Sciatic nerve (tissue), 2 donors: ENCODE measurements around the gene GPR119. TPM values are rescaled to one million over a fixed set of nuclear protein-coding genes. Genes with fewer than 3 reads are reported as not detected.
"Not testable (repeated sequence)": the region's sequence is repeated elsewhere in the genome, so short reads cannot be mapped to it uniquely, and the experiment has no call there.

Source experiments
- ATAC-seq: fragments of 200-7000 bp; cut with Tn5 transposase; one replicate; pipeline ENCODE4 v1.9.1; 2020; ENCODE audit warnings: mild to moderate bottlenecking, moderate library complexity
- DNase-seq: peaks from one replicate; pipeline ENCODE4 v3.0.0-alpha.2; 2020; ENCODE audit warnings: low spot score
- intact Hi-C: fragments of 100-400 bp; cut with DNase I; formaldehyde crosslinking; loops from one replicate; pipeline ENCODE4 v1.14.2; 2022
- total RNA-seq: library from RNA; stranded (reverse); fragmentation: NEBNext Ultra II Directional; extraction: Animal tissue kit (Norgen Biotek cat#: 25700); gene quantifications from one replicate; pipeline ENCODE4 v1.2.1, GENCODE V29; 2021
- donor health status: DM: no; HTN: no; CAD: no.
- donor health status: DM: no; HTN: no; CAD: no.

GPR119 gene
- not detected for total RNA-seq

DNA sequence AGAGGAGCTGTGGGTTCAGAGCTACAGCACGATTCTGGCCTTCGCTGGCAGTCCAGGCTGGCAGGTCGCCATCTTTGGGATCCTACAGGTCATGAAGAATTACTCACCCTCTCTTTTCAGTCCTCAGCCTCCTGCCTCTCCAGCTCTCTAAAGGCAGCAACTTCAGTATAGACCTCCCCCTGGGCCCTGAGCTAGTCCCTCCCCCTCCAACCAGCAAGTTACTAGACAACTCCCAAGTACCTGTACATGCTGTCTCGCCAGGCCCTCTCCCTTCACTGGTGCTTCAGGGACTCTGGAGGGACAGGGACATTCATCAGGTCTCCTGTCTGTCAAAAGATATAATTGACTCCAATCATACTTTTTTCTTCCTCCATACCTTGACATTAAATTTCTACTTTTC lies at the start of gene GPR119:
TSS of gene GPR119 (minus strand) at position 155 of the 400 bp plus-strand sequence. CDS start 227 bp downstream, outside the sequence.
- DNase-seq (no peak), ATAC-seq (no peak)
- intact Hi-C loops, result no loop called here

GRCh38 chrX:130429236-130429635 lies 43.8 kb upstream of the GPR119 start:
- intact Hi-C loops, DNase-seq, ATAC-seq: not testable (repeated sequence)

GRCh38 chrX:130426531-130426930 lies 41.1 kb upstream of the GPR119 start:
- intact Hi-C loops, result no loop called here
- DNase-seq (no peak), ATAC-seq (no peak)

GRCh38 chrX:130419263-130419662 lies 33.8 kb upstream of the GPR119 start:
- intact Hi-C loops, result no loop called here
- DNase-seq (no peak), ATAC-seq (peak; percentile 57)

DNA sequence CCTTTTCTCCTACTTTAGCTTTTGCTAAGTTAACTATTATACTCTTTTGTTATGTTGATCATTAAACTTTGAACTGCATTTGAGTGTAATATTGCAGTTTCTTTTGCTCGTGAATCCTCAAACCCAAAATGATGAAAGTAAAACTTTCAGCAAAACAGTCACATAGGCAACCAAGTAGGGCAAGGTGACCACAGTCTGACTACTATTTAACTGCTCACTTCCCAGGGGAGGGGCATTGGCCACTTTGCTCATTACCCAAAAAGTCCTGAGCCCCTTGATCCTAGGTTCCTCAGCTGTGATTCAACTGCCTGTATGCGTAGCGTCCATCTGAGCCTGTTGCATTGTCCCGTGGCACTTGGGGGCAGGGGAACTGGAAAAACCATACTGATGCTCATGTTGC lies 33.3 kb upstream of the GPR119 start:
- intact Hi-C loops, result no loop called here
- DNase-seq, result no peak
- no peak for ATAC-seq

GRCh38 chrX:130418066-130418465 lies 32.6 kb upstream of the GPR119 start:
- no peak for DNase-seq
- intact Hi-C loops, result no loop called here
- ATAC-seq, result no peak

DNA sequence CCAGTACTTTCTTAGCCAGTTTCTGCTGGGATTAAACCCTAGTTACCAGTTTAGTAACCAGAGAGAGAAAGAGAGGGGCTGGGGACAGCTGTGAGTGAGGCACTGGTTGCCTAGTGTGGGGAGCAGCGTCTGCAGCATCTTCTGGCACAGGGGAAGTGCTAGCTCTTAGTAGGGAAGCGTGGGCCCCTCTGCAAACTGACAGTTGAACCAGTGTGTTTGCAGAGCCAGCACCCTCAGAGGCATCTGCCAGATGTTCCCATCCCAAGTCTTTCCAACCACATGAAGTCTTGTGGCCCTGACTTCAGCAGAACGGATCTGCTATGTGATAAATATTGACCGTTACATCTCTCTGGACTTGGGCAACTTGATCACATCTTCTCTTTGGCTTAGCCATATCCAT lies 31.3 kb upstream of the GPR119 start:
- intact Hi-C loops, result no loop called here
- DNase-seq (no peak), ATAC-seq (no peak)

GRCh38 chrX:130415201-130415600 lies 29.7 kb upstream of the GPR119 start:
- intact Hi-C loops, result no loop called here
- DNase-seq (no peak), ATAC-seq (no peak)

DNA sequence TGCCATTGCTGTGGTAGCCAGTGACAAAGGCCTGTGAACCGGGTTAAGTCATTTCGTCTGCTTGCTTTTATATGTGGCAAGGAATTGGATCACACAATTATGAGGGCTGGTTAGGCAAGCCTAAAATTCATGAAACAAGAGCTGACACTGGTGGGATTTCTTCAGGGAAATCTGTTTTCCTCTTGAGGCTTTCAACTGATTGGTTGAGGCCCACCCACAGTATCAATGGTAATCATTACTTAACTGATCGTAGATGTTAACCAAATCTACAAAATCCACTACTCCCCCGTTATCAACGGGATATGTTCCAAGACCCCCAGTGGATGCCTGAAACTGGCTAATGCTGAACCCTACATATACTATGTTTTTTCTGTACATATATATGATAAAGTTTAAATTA lies 29.3 kb upstream of the GPR119 start:
- DNase-seq (no peak), ATAC-seq (no peak)
- intact Hi-C loops, result no loop called here

DNA sequence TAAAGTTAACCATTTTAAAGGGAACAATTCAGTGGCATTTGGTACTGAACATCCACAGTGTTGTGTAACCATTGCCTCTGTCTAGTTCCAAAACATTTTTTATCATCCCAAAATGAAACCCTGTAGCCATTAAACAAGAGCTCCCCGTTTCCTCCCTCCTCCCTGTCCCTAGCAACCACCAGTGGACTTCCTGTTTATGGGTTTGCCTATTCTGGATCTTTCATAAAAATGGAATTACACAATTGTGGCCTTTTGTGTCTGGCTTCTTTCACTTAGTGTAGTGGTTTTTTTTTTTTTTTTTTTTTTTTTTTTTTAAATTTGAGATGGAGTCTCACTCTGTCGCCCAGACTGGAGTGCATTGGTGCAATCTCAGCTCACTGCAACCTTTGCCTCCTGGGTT lies 27.9 kb upstream of the GPR119 start:
- DNase-seq, result no peak
- ATAC-seq, result peak; percentile 55
- intact Hi-C loops, result no loop called here

GRCh38 chrX:130402208-130402684 lies 16.8 kb upstream of the GPR119 start:
- intact Hi-C loops, result no loop called here
- no peak for DNase-seq
- ATAC-seq, result no peak

GRCh38 chrX:130401415-130402207 lies 16.1 kb upstream of the GPR119 start, which contains the start of gene RBMX2:
RBMX2 (plus strand) TSS chrX:130401987; CDS start chrX:130402033, 46 bp downstream.
- ATAC-seq (peak; percentile 98), DNase-seq (peak; percentile 83)
- intact Hi-C loops, result no loop called here

DNA sequence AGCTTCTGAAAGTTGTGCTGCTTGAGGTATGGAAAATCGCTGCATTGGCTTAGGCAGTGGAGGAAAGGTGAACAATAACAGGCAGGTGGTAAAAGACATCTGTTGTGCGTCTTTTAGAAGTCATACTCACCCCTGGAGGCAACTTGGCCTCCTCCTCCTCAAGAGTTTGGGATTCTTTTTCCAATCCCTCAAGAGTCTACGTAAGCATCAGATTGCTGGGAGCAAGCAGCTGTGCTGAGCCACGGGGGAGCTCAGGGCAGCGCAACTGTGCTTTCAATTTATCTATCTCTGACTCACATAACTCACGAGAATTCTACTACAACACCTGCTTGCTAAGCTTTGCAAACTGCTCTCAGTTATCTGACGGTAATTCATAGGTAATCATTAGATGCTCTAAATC lies 9.9 kb upstream of the GPR119 start:
- intact Hi-C loops, result no loop called here
- DNase-seq (no peak), ATAC-seq (no peak)

GRCh38 chrX:130393451-130394074 lies 8.1 kb upstream of the GPR119 start:
- ATAC-seq (peak; percentile 46), DNase-seq (peak; percentile 67)
- intact Hi-C loops, result no loop called here

GRCh38 chrX:130386408-130386808 lies 934 bp upstream of the GPR119 start:
- no peak for DNase-seq
- ATAC-seq, result no peak
- intact Hi-C loops, result no loop called here

GRCh38 chrX:130378024-130378669 lies 7.3 kb downstream of the GPR119 start:
- intact Hi-C loops, result no loop called here
- no peak for DNase-seq
- ATAC-seq, result no peak

- DNase-seq (no peak), ATAC-seq (no peak)
- intact Hi-C loops, result no loop called here
These were observed 9.4 kb downstream of the GPR119 start for GRCh38 chrX:130376077-130376476.

DNA sequence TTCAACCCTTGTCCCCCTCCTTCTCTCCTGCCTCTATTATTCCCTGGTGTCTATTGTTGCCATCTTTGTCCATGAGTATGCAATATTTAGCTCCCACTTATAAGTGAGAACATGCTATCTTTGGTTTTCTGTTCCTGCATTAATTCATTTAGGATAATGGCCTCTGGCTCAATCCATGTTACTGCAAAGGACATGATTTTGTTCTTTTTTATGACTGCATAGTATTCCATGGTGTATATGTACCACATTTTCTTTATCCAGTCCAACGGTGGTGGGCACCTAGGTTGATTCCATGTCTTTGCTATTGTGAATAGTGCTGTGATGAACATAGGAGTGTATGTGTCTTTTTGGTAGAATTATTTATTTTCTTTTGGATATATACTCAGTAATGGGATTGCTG lies 33.4 kb downstream of the GPR119 start:
- intact Hi-C loops, DNase-seq, ATAC-seq: not testable (repeated sequence)

DNA sequence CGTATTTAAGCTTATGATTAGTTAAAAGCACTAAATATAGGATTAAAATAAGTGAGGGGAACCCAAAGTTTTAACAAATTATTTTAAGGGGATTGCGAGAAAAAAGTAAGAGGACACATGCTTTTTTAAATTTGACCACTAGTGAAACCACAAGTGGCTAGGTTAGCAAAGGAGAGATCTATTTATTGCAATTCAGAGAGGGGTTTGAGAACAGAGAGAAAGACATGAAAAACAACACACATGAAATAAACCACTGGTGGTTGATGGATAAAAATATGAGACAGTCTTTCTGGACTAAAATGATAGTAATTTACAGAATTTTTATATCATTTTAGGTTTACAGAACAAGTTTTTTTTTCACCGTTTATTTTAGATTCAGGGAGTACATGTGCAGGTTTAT lies 33.9 kb downstream of the GPR119 start:
- no peak for ATAC-seq
- intact Hi-C loops, result no loop called here
- DNase-seq, result no peak

- ATAC-seq (no peak), DNase-seq (no peak)
- intact Hi-C loops, result no loop called here
These were observed 38.2 kb downstream of the GPR119 start for GRCh38 chrX:130347321-130347720.
